ENCODE measurements around the gene DMC1. TPM values are rescaled to one million over a fixed set of nuclear protein-coding genes. Genes with fewer than 3 reads are reported as not detected.

The DMC1 gene
- total and polyA plus RNA-seq, 10 of the 15 experiments (the other 5 are each of a cell fraction or from before 2014, with no cell fraction given), result 1.0 to 21.0 (median 4.5) TPM

- ChIA-PET SMC1A (ENCODE audit: uncharacterized antibody, unreplicated experiment) (interaction anchor here (1.2 to 1.6 kb wide), 3 partner anchors 9 to 20 kb away, joined by 3 to 6 read pairs (median 3); no protein-coding TSS in a partner anchor), CTCF (no interaction called here), RAD21 (ENCODE audit: unreplicated experiment) (no interaction called here), POLR2A (no interaction called here)
- Histone ChIP-seq H3K27ac (ENCODE audit: control insufficient read depth, insufficient read depth) (no peak overlapping the region), H3K36me3 (ENCODE audit: control insufficient read depth in 2 of 2, insufficient read depth in 2 of 2, low read length in 1 of 2) (peaks cover 13 to 36% of the 10 kb centered on the region in 2 experiments), H3K9ac (ENCODE audit: control insufficient read depth, insufficient read depth, low read length) (no peak overlapping the region), H3K79me2 (ENCODE audit: control insufficient read depth, insufficient read depth, low read length) (no peaks in the 10 kb centered on the region), H3K4me1 (ENCODE audit: control insufficient read depth, insufficient read depth, low read length) (no peaks in the 10 kb centered on the region), H3K4me2 (ENCODE audit: control insufficient read depth, insufficient read depth) (no peak overlapping the region), H4K20me1 (ENCODE audit: control insufficient read depth, insufficient read depth) (no peaks in the 10 kb centered on the region; the same call in 1 of the 2 replicates), H3K27me3 (replicated peaks in 1 of 2; ENCODE audit: control insufficient read depth in 2 of 2, insufficient read depth in 2 of 2, low read length in 1 of 2) (no peaks in the 10 kb centered on the region), H2AFZ (ENCODE audit: control insufficient read depth, low read depth, low read length) (no peak overlapping the region), H3K9me3 (replicated peaks; ENCODE audit: control insufficient read depth, insufficient read depth, low read length) (no peaks in the 10 kb centered on the region), H3K4me3 (no peak overlapping the region)
- no TSS peak for BruUV-seq (replicated peaks)
- DNase-seq (ENCODE audit: low read depth, low spot score) (no peak), ATAC-seq (no peak; the same call in 2 of the 3 replicates), FAIRE-seq (no peak)
- TF ChIP-seq RBBP5 (conservative IDR thresholded peaks at IDR 0.05), result no peak
- TF ChIP-seq NKRF (conservative IDR thresholded peaks at IDR 0.05), result no peak
- peak; percentile 31; the same call in 1 of the 2 replicates for TF ChIP-seq POLR2AphosphoS5 (IDR thresholded peaks at IDR 0.05; ENCODE audit: low read length)
- 92% methylated on average over 6 of the region's 6 CpGs for WGBS (ENCODE audit: insufficient coverage, insufficient replicate concordance, low lambda C conversion rate, missing lambda C conversion rate)
- intact Hi-C loops (cut with micrococcal nuclease; ENCODE audit: unreplicated experiment) (loop anchor here (10.0 kb wide), 1 partner anchor 428 kb away; the partner anchor contains the start of gene PICK1), in situ Hi-C loops (cut with MboI) (no loop called here)
Measured at GRCh38 chr22:38482662-38483308, 87.2 kb downstream of the DMC1 start.

GRCh38 chr22:38481871-38482332, 88.1 kb downstream of the DMC1 start:
- SMC1A ChIA-PET (ENCODE audit: uncharacterized antibody, unreplicated experiment), result interaction anchor here (1.6 kb wide), 1 partner anchor 9 kb away, joined by 6 read pairs; no protein-coding TSS in a partner anchor
- no TSS peak for BruUV-seq (replicated peaks)
- H2AFZ ChIP-seq (ENCODE audit: control insufficient read depth, low read depth, low read length), result no peak overlapping the region
- TF ChIP-seq RBBP5 (conservative IDR thresholded peaks at IDR 0.05), result no peak
- TF ChIP-seq CBX5 (IDR thresholded peaks at IDR 0.05; ENCODE audit: low read depth), result no peak
- TF ChIP-seq NFYB (IDR thresholded peaks at IDR 0.05; ENCODE audit: insufficient read depth, low read depth, low read length), result no peak
- peak; percentile 63 for TF ChIP-seq PML (IDR thresholded peaks at IDR 0.05; ENCODE audit: low read length)
- no peak for TF ChIP-seq SUZ12 (IDR thresholded peaks at IDR 0.05; ENCODE audit: unreplicated experiment)
- TF ChIP-seq ZBED1 (IDR thresholded peaks at IDR 0.05; ENCODE audit: borderline replicate concordance), result no peak; the same call in 1 of the 2 replicates
- TF ChIP-seq RUNX3 (IDR thresholded peaks at IDR 0.05; ENCODE audit: low read length), result peak; percentile 1; the same call in 1 of the 2 replicates
- no peak for TF ChIP-seq ZBTB40 (IDR thresholded peaks at IDR 0.05; ENCODE audit: borderline replicate concordance)

More at GRCh38 chr22:38481871-38482332, 88.1 kb downstream of the DMC1 start:
- FAIRE-seq (no peak), DNase-seq (ENCODE audit: low read depth, low spot score) (no peak), ATAC-seq (no peak)
- RAD21 ChIA-PET (ENCODE audit: unreplicated experiment), result no interaction called here
- Histone ChIP-seq H3K27me3 (replicated peaks in 1 of 2; ENCODE audit: control insufficient read depth in 2 of 2, insufficient read depth in 2 of 2, low read length in 1 of 2) (no peaks in the 10 kb centered on the region), H4K20me1 (ENCODE audit: control insufficient read depth, insufficient read depth) (no peaks in the 10 kb centered on the region; the same call in 1 of the 2 replicates), H3K27ac (ENCODE audit: control insufficient read depth, insufficient read depth) (no peak overlapping the region), H3K9me3 (replicated peaks; ENCODE audit: control insufficient read depth, insufficient read depth, low read length) (no peaks in the 10 kb centered on the region), H3K4me3 (no peak overlapping the region), H3K4me2 (ENCODE audit: control insufficient read depth, insufficient read depth) (no peak overlapping the region), H3K36me3 (ENCODE audit: control insufficient read depth in 2 of 2, insufficient read depth in 2 of 2, low read length in 1 of 2) (peaks cover 10 to 32% of the 10 kb centered on the region in 2 experiments), H3K9ac (ENCODE audit: control insufficient read depth, insufficient read depth, low read length) (no peak overlapping the region), H3K79me2 (ENCODE audit: control insufficient read depth, insufficient read depth, low read length) (no peaks in the 10 kb centered on the region), H3K4me1 (ENCODE audit: control insufficient read depth, insufficient read depth, low read length) (no peaks in the 10 kb centered on the region)
- intact Hi-C loops (cut with micrococcal nuclease; ENCODE audit: unreplicated experiment), result loop anchor here (10.0 kb wide), 1 partner anchor 427 kb away; the partner anchor contains the start of gene PICK1
- in situ Hi-C loops (cut with MboI), result no loop called here
- POLR2A ChIA-PET, result no interaction called here
- 88% methylated on average over 8 of the region's 8 CpGs for WGBS (ENCODE audit: insufficient coverage, insufficient replicate concordance, low lambda C conversion rate, missing lambda C conversion rate)
- CTCF ChIA-PET, result interaction anchor here (0.6 kb wide), 1 partner anchor 591 kb away, joined by 3 read pairs; no protein-coding TSS in a partner anchor

All from GM12878 (cell line).